Effector memory CD4-positive, alpha-beta T cell (primary cell): Measurements from ENCODE around the gene KCND3.

Experiments
- DNase-seq, 3 donors: peaks; one replicate each; pipeline ENCODE4 v3.0.0-alpha.2; 2020
- H3K27ac ChIP-seq: 2 replicates; pipeline ENCODE4 v1.7.0; 2013; ENCODE audit warnings: mild to moderate bottlenecking, low read length, moderate library complexity; ENCODE audit not compliant: insufficient read depth, poor library complexity, severe bottlenecking
- H3K27me3 ChIP-seq: replicated peaks from 2 replicates; pipeline ENCODE4 v1.7.0; 2013; ENCODE audit warnings: mild to moderate bottlenecking, low read length; ENCODE audit not compliant: insufficient read depth, control insufficient read depth, poor library complexity, severe bottlenecking
- H3K36me3 ChIP-seq: 2 replicates; pipeline ENCODE4 v1.7.0; 2013; ENCODE audit warnings: mild to moderate bottlenecking, low read length, moderate library complexity; ENCODE audit not compliant: control insufficient read depth, insufficient read depth
- H3K4me1 ChIP-seq: 2 replicates; pipeline ENCODE4 v1.7.0; 2013; ENCODE audit warnings: low read length, mild to moderate bottlenecking; ENCODE audit not compliant: control insufficient read depth, insufficient read depth, poor library complexity, severe bottlenecking
- H3K4me3 ChIP-seq: 2 replicates; pipeline ENCODE4 v1.7.0; 2013; ENCODE audit warnings: low read length, low read depth, mild to moderate bottlenecking; ENCODE audit not compliant: insufficient read depth, poor library complexity, severe bottlenecking
- H3K9me3 ChIP-seq: 2 replicates; pipeline ENCODE4 v1.7.0; 2013; ENCODE audit warnings: mild to moderate bottlenecking, low read length, moderate library complexity; ENCODE audit not compliant: control insufficient read depth

Gene KCND3

GRCh38 chr1:111856411-111857185 is 132.9 kb downstream of the KCND3 start:
- H3K27ac ChIP-seq = no peak overlapping the region
- no peaks in the 10 kb centered on the region for H3K36me3 ChIP-seq
- H3K9me3 ChIP-seq = no peaks in the 10 kb centered on the region
- no peak for DNase-seq
- no peaks in the 10 kb centered on the region for H3K27me3 ChIP-seq
- no peak overlapping the region for H3K4me3 ChIP-seq
- H3K4me1 ChIP-seq = no peaks in the 10 kb centered on the region

- Histone ChIP-seq H3K27ac (no peak overlapping the region), H3K27me3 (no peaks in the 10 kb centered on the region), H3K4me1 (no peaks in the 10 kb centered on the region), H3K36me3 (no peaks in the 10 kb centered on the region), H3K9me3 (no peaks in the 10 kb centered on the region), H3K4me3 (no peak overlapping the region)
- no peak for DNase-seq
Measured at GRCh38 chr1:111855260-111855659, 134.2 kb downstream of the KCND3 start.

GRCh38 chr1:111852261-111852721 is 137.2 kb downstream of the KCND3 start:
- H3K4me3 ChIP-seq = no peak overlapping the region
- no peaks in the 10 kb centered on the region for H3K36me3 ChIP-seq
- no peak for DNase-seq
- no peaks in the 10 kb centered on the region for H3K9me3 ChIP-seq
- no peaks in the 10 kb centered on the region for H3K27me3 ChIP-seq
- H3K4me1 ChIP-seq = no peaks in the 10 kb centered on the region
- H3K27ac ChIP-seq = no peak overlapping the region

- H3K4me3 ChIP-seq = no peak overlapping the region
- H3K9me3 ChIP-seq = no peaks in the 10 kb centered on the region
- H3K36me3 ChIP-seq = no peaks in the 10 kb centered on the region
- H3K27me3 ChIP-seq = no peaks in the 10 kb centered on the region
- no peak for DNase-seq
- no peaks in the 10 kb centered on the region for H3K4me1 ChIP-seq
- H3K27ac ChIP-seq = no peak overlapping the region
Measured at GRCh38 chr1:111851552-111851951, 137.9 kb downstream of the KCND3 start.

GRCh38 chr1:111850109-111850508 is 139.4 kb downstream of the KCND3 start:
- no peaks in the 10 kb centered on the region for H3K9me3 ChIP-seq
- H3K36me3 ChIP-seq = no peaks in the 10 kb centered on the region
- H3K27ac ChIP-seq = no peak overlapping the region
- no peak overlapping the region for H3K4me3 ChIP-seq
- H3K4me1 ChIP-seq = no peaks in the 10 kb centered on the region
- no peaks in the 10 kb centered on the region for H3K27me3 ChIP-seq
- no peak for DNase-seq

- no peaks in the 10 kb centered on the region for H3K36me3 ChIP-seq
- H3K4me3 ChIP-seq = no peak overlapping the region
- no peaks in the 10 kb centered on the region for H3K9me3 ChIP-seq
- H3K4me1 ChIP-seq = no peaks in the 10 kb centered on the region
- H3K27ac ChIP-seq = no peak overlapping the region
- DNase-seq = no peak
- H3K27me3 ChIP-seq = no peaks in the 10 kb centered on the region
Measured at GRCh38 chr1:111848852-111849545, 140.5 kb downstream of the KCND3 start.

GRCh38 chr1:111847466-111847865 is 142.0 kb downstream of the KCND3 start:
- H3K9me3 ChIP-seq = no peaks in the 10 kb centered on the region
- DNase-seq = no peak
- H3K27me3 ChIP-seq = no peaks in the 10 kb centered on the region
- no peak overlapping the region for H3K27ac ChIP-seq
- no peaks in the 10 kb centered on the region for H3K36me3 ChIP-seq
- H3K4me1 ChIP-seq = no peaks in the 10 kb centered on the region
- no peak overlapping the region for H3K4me3 ChIP-seq

GRCh38 chr1:111846842-111847241 is 142.6 kb downstream of the KCND3 start:
- no peaks in the 10 kb centered on the region for H3K9me3 ChIP-seq
- no peak for DNase-seq
- no peak overlapping the region for H3K4me3 ChIP-seq
- H3K36me3 ChIP-seq = no peaks in the 10 kb centered on the region
- H3K27me3 ChIP-seq = no peaks in the 10 kb centered on the region
- no peak overlapping the region for H3K27ac ChIP-seq
- H3K4me1 ChIP-seq = no peaks in the 10 kb centered on the region

GRCh38 chr1:111843177-111843576 is 146.3 kb downstream of the KCND3 start:
- H3K27me3 ChIP-seq = no peaks in the 10 kb centered on the region
- H3K36me3 ChIP-seq = no peaks in the 10 kb centered on the region
- H3K4me1 ChIP-seq = no peaks in the 10 kb centered on the region
- no peak for DNase-seq
- H3K27ac ChIP-seq = no peak overlapping the region
- H3K9me3 ChIP-seq = no peaks in the 10 kb centered on the region
- no peak overlapping the region for H3K4me3 ChIP-seq

- no peaks in the 10 kb centered on the region for H3K4me1 ChIP-seq
- H3K36me3 ChIP-seq = no peaks in the 10 kb centered on the region
- DNase-seq = no peak
- no peak overlapping the region for H3K27ac ChIP-seq
- H3K4me3 ChIP-seq = no peak overlapping the region
- no peaks in the 10 kb centered on the region for H3K9me3 ChIP-seq
- H3K27me3 ChIP-seq = no peaks in the 10 kb centered on the region
Measured at GRCh38 chr1:111842411-111842810, 147.1 kb downstream of the KCND3 start.
